GM21367 (cell line): Measurements from ENCODE around the gene ULK2.
"Not testable (repeated sequence)": the region's sequence is repeated elsewhere in the genome, so short reads cannot be mapped to it uniquely, and the experiment has no call there.

Experiments used
- ATAC-seq: cut with Tn5 transposase; IDR thresholded peaks from one replicate; pipeline ENCODE4 v1.9.1; 2021; ENCODE audit not compliant: unreplicated experiment

Gene ULK2

GRCh38 chr17:19768046-19768782, 99.5 kb downstream of the ULK2 start:
- no peak for ATAC-seq

GRCh38 chr17:19766421-19767270, 101.1 kb downstream of the ULK2 start:
- ATAC-seq, result no peak

- ATAC-seq, result no peak
Measured at GRCh38 chr17:19766016-19766415, 101.7 kb downstream of the ULK2 start.

GRCh38 chr17:19763991-19764390, 103.7 kb downstream of the ULK2 start:
- not testable (repeated sequence) for ATAC-seq

- ATAC-seq, result no peak
Measured at GRCh38 chr17:19763416-19763815, 104.3 kb downstream of the ULK2 start.

- ATAC-seq, result no peak
Measured at GRCh38 chr17:19762515-19762961, 105.2 kb downstream of the ULK2 start.

GRCh38 chr17:19760746-19761145, 107.0 kb downstream of the ULK2 start:
- ATAC-seq, result no peak

GRCh38 chr17:19759568-19760549, 107.9 kb downstream of the ULK2 start:
- no peak for ATAC-seq

- ATAC-seq, result no peak
Measured at GRCh38 chr17:19757536-19758180, 110.1 kb downstream of the ULK2 start.

- no peak for ATAC-seq
Measured at GRCh38 chr17:19756546-19756945, 111.2 kb downstream of the ULK2 start.

GRCh38 chr17:19755821-19756510, 111.8 kb downstream of the ULK2 start:
- ATAC-seq, result no peak

GRCh38 chr17:19755392-19755791, 112.3 kb downstream of the ULK2 start:
- ATAC-seq, result no peak

GRCh38 chr17:19753661-19754463, 113.9 kb downstream of the ULK2 start:
- ATAC-seq, result no peak

GRCh38 chr17:19753051-19753509, 114.7 kb downstream of the ULK2 start:
- ATAC-seq, result no peak

- ATAC-seq, result no peak
Measured at GRCh38 chr17:19752216-19753050, 115.3 kb downstream of the ULK2 start.

GRCh38 chr17:19750835-19751234, 116.9 kb downstream of the ULK2 start:
- ATAC-seq, result no peak

- no peak for ATAC-seq
Measured at GRCh38 chr17:19750020-19750572, 117.6 kb downstream of the ULK2 start.

GRCh38 chr17:19748807-19749193, 118.9 kb downstream of the ULK2 start:
- ATAC-seq, result no peak
